GM12874 (cell line): ENCODE results near the gene HDAC5.

Source experiments
- TF ChIP-seq, protein P1 (sequence below): IDR thresholded peaks from 2 replicates; pipeline ENCODE4 v1.5.1; 2011; ENCODE audit warnings: low read depth, mild to moderate bottlenecking, control low read depth, low read length, moderate library complexity; ENCODE audit not compliant: insufficient read depth

The HDAC5 gene

DNA sequence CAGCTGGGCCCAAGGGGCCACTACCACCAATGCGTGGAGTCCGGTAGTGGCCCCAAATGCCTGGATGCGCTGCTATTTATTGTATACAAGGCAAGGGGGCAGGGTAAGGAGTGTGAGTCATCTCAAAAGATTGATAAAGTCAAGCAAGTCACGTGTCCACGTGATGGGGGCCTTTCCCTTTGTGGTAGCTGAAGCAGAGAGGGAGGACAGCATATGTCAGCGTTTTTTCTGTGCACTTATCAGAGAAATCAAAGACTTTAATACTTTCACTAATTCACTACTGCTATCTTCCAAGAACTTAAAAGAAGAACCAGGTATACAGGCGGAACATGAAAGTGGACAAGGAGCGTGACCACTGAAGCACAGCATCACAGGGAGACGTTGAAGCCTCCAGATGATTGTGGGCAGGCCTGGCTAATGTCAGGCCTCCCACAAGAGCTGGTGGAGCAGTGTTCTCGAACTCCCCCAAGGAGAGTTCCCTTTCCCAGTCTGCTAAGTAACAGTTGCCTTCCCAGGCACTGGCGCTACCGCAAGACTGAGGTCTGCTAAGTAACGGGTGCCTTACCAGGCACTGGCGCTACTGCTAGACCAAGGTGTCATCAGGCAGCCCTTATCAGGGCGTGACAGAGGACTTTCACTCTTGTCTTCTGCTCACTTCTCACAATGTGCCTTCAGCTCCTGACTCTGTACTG, 36.2 kb upstream of the HDAC5 start:
- TF ChIP-seq, protein P1, sequence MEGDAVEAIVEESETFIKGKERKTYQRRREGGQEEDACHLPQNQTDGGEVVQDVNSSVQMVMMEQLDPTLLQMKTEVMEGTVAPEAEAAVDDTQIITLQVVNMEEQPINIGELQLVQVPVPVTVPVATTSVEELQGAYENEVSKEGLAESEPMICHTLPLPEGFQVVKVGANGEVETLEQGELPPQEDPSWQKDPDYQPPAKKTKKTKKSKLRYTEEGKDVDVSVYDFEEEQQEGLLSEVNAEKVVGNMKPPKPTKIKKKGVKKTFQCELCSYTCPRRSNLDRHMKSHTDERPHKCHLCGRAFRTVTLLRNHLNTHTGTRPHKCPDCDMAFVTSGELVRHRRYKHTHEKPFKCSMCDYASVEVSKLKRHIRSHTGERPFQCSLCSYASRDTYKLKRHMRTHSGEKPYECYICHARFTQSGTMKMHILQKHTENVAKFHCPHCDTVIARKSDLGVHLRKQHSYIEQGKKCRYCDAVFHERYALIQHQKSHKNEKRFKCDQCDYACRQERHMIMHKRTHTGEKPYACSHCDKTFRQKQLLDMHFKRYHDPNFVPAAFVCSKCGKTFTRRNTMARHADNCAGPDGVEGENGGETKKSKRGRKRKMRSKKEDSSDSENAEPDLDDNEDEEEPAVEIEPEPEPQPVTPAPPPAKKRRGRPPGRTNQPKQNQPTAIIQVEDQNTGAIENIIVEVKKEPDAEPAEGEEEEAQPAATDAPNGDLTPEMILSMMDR, result no peak

DNA sequence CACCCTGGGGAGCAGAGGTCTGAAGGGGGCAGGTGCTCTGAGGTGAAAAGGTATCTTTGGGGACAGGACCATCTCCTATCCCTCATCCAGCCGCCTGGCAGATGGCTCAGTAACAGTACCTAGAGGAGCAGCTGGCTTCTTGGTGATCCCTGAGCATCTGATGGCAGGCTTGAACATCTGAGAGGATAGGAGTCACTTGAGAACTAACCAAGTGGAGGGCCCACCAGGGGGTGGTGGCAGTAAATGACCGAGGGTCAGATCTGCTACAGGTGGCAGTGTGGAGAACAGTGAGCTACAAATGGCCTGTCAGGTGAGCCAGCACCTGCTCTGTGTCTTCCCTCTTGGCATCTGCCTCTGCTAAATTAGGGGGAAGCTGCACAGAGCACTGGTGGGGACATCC, 32.0 kb upstream of the HDAC5 start:
- TF ChIP-seq, protein P1, result no peak

DNA sequence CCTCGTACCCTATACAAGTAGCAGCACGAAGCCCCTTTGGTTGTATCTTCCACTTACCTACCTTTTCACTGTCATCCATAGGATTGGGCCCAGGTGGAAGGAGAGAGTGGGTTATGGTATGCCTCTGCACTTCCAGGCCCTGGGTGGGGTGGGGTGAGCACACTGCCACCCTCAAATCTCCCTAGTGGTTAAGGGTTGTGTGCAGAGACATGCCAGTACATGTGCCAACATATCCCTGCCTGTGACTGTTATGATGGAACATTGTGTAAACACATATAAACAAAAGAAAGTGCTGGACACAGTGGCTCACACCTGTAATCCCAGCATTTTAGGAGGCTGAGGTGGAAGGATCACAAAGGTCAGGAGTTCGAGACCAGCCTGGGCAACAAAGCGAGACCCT, 29.4 kb upstream of the HDAC5 start:
- TF ChIP-seq, protein P1, result no peak

DNA sequence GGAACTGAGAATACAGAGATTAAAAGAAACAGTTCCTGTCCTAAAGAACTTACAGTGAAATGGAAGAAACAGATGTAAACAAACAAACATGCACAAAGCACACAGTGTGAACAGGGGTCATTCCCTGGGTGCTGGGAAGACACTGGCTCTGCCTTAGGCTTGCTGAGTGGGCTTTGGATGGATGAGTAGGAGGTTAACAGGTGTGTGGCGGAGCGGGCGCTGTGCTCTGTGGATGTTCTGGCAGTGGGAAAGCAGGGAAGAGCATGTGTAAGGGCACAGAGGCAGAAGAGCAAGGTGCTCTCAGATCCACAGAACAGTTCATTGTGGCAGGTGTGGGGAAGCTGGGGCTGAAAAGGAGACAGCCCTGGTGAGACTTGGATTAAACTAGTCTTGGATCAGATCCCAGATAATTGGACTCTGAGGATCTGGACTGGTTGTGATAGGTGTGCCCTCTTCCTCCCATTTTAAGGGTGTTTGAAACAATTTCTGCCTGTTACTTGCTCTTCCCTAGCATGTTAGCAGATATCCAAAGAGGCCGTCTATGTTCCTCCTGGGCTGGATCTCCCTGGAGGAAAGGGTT, 26.4 kb upstream of the HDAC5 start:
- TF ChIP-seq, protein P1, result no peak

DNA sequence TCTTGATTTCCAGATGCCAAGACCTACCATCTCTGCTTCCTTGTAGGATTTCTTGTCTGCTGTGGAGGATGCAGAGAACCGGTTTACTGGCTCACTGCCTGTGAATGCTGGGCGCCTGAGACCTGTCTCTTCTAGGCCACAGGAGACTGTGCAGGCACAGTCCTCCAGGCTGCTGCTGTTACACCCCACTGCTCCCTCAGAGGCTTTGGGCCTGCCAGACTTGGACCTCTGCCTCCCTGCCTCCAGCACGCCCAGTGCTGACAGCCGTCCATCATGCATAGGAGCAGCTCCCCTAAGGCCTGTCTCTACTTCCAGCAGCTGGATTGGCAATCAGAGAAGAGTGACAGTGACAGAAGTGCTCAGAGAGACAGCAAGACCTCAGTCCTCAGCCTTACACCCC, 24.4 kb upstream of the HDAC5 start:
- TF ChIP-seq, protein P1, result no peak

DNA sequence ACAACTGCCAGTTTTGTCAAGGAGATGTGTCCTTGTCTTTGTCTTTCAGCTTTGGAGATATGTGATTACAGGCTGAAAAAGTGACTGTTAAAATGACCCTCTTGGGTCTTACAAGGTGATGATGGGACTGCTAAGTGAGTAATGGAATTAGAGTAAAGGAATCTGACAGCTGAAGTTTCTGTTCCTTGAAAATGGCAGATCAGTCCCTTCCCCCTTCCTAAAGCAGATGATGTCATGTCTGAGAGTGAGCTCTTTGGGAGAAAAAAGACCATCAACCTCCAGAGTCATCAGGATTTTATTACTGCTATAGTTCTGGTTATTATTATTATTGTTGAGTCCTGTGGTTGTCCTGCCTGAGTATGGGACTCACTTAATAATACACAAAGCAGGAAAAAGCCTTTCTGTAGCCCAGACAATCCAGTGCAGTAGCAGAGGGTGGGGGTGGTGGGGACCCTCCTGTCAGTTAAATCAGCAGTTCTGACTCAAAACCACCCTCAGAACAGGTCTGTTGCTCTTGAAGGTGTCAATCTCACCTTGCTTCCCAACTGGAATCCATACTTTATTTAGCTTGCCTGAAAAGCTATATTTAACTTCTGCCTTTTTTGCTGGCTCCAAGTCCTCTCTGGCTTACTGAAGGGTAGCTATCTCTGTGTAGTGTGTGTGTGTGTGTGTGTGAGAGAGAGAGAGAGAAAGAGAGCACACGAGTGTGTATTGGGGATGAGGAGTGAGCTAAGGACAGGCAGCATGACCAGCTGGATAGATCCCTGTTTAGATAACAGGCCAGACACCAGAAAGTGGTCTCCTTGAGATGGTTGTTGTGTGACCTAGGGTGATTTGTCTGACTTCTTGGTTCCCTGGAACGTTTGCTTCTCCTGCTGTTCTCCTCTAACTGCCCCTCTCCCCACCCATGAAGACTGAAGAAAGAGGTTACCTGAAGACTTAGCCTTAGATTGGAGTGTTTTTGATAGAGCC, 23.2 kb upstream of the HDAC5 start:
- TF ChIP-seq, protein P1, result no peak
